M059J (cell line): ENCODE measurements around the gene UVSSA. TPM values are rescaled to one million over a fixed set of nuclear protein-coding genes. Genes with fewer than 3 reads are reported as not detected.
A peak's percentile ranks its signal among the peaks of the same experiment; 100 is the strongest.

Experiments used
- DNase-seq: peaks from one replicate; pipeline ENCODE4 v3.0.0-alpha.2; 2012; ENCODE audit warnings: low read depth
- total RNA-seq: library from RNA; depleted of rRNA; stranded (reverse); fragments of >200 nt; shearing (Covaris generic); gene quantifications from 2 replicates; pipeline ENCODE4 v1.2.3, GENCODE V29; 2014

Gene UVSSA
- total RNA-seq, 1 experiment from 2014 or later: 3.9 TPM

DNA sequence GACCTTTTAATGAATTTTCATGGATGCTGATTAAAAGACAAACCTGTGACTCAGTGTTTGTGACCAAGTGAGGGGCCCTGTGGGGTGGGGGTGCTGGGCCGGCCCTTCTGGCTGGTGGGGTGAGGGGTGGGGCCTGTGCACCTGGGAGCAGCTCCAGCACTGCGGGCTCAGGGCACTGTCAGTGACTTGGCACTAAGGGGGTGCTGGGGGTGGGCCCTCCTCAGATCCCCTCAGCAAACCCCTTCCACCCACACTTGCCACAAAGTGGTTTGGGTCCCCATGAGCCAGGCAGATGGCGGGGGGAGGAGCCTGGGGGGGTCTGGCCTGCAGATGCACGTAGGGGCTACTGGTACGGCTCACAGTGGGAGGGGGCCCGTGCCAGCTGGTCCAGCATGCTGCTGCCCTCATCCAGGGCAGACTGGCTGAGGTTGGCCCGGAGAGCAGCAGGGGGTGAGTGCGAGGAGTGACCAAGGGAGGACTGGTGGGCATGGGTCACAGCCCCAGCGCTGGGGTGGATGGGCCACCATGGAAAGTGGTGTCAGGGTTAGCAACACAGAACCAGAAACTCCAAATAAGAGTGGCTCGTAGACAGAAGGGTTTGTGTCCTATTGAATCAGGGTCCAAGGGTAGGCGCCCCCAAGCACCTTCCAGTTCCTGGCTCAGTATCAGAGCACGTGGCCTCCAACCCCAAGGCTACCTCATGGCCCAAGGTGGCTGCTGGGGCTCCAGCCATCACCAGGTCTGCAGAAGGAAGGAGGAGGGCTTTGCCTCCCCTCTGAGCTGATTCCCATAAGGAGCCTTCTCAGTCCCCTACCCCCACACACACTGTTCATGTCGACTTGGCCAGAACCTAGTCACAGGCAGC lies 49.2 kb downstream of the UVSSA start:
- no peak for DNase-seq

DNA sequence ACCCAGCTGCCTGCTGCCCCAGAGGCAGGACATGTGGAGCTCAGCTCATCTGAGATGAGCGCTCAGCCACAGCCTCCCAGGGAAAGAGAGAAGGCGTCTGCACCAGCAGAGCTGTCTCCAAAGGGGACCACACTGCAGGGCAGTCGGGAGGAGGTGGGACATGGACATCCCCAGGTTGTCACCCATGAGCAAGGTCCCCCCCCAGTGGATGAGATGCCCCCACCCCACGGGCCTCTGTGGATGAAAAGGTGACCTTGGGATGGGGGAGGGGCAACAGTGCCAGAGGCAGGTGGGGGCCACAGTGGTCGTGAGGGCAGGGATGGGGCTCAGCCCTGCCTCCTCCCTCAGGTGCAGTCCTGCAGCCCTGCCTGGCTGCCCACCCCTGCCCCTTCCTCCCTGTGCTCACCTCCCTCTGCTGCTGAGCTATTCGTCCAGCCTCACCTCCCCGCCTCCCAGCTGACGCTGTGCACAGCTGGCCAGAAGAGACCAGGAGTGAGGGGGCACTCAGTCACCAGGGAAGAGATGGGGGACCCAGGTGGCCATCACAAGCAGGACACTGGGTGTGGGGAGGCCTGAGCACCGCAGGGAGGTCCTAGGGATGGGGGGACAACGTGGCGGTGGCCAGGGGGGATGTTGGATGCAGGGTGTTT lies 49.9 kb downstream of the UVSSA start:
- no peak for DNase-seq

GRCh38 chr4:1398681-1399507 lies 51.9 kb downstream of the UVSSA start:
- DNase-seq: no peak

- peak; percentile 19 for DNase-seq
Observed at GRCh38 chr4:1399508-1400190, 52.6 kb downstream of the UVSSA start.

DNA sequence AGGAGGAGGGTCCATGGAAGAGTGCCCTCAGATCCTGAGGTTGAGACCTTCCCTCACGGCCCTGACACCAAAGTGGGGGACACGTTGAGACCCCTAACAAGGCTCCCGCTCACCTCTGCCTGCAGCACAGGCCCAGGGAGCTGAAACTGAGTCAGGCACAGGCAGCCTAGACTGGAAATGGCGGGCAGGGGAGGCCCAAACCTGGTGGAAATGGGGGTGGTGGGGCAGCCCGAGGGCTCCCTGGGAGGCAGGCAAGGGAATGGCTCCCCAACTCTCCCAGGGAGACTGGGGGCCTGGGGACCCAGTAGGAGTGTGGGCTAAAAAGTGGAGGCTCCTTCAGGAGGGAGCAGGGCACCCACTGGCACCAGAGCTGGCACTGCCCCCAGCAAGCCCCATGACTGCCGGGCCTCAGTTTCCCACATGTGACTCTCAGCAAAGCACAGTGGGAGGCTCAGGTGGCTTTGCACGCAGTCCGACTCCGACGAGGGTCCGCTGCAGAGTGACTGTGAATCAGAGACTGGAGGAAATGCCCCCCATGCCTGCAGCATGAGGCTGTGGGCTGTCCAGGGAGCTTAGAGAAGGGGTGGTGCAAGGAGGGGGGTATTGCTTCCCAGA lies 53.3 kb downstream of the UVSSA start:
- no peak for DNase-seq

- DNase-seq: no peak
Observed at GRCh38 chr4:1400831-1401408, 53.9 kb downstream of the UVSSA start.

GRCh38 chr4:1401409-1402020 lies 54.5 kb downstream of the UVSSA start:
- no peak for DNase-seq

- no peak for DNase-seq
Observed at GRCh38 chr4:1402021-1402515, 55.1 kb downstream of the UVSSA start.

- no peak for DNase-seq
Observed at GRCh38 chr4:1402516-1403091, 55.6 kb downstream of the UVSSA start.

- DNase-seq: no peak
Observed at GRCh38 chr4:1403177-1403583, 56.2 kb downstream of the UVSSA start.

GRCh38 chr4:1403591-1404572 lies 56.9 kb downstream of the UVSSA start:
- DNase-seq: no peak

DNA sequence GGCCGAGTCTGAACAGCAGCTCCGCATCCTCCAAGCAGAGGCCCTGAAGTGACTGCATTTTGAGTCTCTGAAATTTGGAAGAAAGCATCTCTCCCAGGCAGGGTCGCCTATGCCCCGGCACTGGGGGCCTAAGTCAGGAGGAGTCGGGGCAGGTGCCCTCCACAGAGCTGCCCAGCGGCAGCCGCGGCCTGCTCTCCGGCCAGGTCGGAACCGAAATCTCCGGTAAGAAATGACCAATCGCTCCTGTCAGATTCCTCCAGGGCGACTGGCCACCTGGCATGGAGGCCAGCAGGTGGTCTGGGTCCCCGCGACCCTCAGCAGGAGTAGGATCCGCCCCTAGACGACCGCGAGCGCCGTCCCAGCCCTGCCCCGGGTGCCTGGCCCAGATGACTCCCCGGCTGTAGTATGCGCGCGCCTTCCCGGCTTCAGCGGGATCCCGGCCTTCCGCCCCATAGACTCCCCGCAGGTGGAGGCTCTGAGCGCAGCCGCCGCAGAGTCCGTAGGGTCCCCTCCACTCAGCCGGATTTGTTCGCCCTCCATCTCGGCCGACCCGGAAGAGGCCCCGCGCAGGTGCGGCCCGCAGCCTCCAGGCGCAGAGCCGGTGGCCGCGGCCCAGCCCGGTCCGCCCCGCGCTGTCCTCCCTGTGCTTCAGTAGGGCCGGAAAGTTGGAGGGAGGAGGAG lies 57.7 kb downstream of the UVSSA start:
- DNase-seq: no peak

DNA sequence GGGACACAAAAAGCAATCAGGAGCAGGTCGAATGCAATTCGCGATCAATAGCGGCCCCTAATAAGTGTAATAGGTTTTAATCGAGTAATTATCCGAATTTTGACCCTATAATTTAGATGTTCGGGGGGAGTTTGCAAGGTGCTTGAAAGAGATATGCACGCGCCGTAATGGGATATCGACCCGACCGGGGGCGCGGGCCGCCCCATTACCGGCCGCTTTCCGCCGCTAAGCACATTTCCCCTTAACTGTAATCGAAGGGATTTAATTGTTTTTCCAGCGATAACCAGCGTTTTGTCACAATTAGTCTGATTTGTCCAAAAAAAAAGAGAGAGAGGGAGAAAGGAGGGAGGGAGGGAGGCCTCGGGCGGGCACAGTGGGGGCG lies 58.2 kb downstream of the UVSSA start:
- no peak for DNase-seq

DNA sequence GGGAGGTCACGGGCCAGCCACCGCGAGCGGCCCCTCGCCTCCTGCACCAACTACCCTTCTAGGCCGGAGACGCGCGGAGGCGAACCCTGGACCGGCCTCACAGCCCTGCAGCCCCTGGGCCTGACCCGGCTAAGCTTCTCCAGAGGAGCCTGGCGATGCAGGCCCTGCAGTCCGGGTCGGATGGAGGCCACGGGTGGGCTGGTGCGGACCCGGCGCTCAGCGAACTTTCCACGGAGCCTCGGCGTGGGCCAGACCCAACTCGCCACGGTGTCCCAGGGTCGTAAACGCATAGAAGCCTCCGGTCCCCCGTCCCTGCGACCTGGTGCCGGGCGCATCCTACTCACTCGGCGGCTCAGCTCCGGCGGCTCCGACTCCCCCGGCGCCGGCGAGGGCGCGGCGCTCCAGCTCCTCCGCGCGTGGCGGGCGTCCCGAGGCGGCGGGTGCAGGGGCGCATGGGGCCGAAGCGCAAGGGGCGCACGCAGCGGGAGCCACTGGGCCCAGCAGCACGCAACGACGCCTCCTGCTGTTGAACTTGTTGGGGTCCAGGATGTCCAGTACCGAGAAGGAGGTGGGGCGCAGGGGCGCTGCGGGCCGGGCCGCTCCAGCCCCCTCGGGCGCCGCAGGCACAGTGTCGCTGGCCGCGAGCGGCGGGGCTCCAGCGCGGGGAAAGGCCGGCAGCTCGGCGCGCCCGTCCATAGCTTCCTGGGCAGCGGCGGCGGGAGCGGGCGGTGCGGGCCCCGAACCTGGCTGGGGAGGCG lies 58.8 kb downstream of the UVSSA start:
- DNase-seq: no peak

DNA sequence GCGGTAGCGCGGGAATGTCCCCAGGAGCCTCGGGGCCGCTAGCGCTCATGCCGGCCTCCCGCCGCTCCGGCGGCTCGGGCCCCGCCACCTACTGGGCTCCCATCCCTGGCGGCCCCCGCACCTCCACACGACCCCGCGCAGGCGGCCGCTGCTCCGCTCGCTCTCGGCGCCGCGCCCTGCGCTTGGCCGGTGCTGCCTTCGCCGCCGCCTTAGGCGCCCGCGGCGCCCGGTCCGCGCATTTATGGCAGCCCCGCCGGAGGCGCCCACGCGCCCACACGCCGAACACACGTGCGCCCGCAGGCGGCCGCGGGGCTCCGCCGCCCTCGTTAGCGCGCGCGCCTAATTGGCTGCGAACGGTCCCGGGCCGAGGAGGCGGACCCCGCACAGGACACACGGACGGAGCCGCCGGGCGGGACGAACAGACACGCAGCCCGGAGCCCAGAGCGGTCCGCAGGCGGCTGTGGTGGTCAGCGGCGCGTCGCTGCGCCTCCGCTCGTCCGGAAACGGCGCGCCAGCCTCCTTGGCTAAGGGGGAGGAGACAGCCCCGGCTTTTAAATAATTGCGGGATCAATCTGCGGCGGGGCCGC lies 59.5 kb downstream of the UVSSA start, which contains the start of gene NKX1-1:
TSS of gene NKX1-1 (minus strand) at position 49 of the 587 bp plus-strand sequence. CDS start at position 49, 0 bp downstream.
- no peak for DNase-seq

DNA sequence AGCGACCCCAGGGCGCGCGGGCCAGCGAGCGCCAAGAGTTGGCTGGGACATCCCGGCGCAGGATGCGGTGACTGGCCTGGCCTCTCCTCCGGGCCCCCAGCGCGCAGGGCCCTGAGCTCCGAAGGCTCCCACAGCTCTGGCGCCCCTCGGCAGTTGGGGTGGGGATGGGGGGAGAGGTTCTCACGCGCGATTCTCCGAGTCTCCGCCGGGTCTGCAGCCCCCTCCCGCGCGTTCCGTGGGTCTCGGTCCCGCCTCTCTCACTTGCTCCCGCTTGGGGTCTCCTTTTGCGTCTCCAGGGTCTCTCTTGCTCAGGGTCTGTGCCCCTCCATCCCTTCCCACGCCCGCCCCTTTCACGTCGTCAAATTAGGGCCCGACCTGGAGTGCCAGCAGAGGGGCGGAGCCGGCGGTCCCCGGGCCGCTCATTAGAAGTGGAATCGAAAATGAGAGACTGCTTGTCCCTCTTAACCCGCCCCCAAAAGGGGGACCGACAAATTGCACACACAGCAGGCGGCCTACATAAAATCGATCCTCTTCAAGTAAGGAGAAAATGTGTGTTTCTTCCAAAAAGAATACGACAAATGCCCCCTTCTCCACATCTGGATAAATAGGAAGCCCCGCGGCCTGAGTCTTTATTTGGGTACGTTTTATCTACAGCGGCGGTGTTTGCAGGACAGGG lies 60.1 kb downstream of the UVSSA start:
- DNase-seq: no peak
